Heart left ventricle (tissue), 16 donors: ENCODE results near the gene KCNMB4. TPM values are rescaled to one million over a fixed set of nuclear protein-coding genes. Genes with fewer than 3 reads are reported as not detected.

Experiments used
- ATAC-seq, 4 donors: fragments of 200-7000 bp; cut with Tn5 transposase; one replicate each; pipeline ENCODE4 v1.9.1; 2020 to 2022; ENCODE audit warnings: moderate library complexity in 4 of 4, mild to moderate bottlenecking in 3 of 4, moderate number of reproducible peaks in 1 of 4
- DNase-seq, 5 donors: peaks; one replicate each; pipeline ENCODE4 v3.0.0-alpha.2; 2020
- H3K27ac ChIP-seq, 12 donors: fragments of 200-600 bp; sonication (generic) in 4 of 12; one replicate each; pipeline versions ENCODE4 v1.5.0 to v1.8.0; 2016 to 2022; ENCODE audit warnings: mild to moderate bottlenecking in 2 of 12
- H3K27me3 ChIP-seq, 9 donors: fragments of 200-600 bp; sonication (generic) in 2 of 9; one replicate each; pipeline versions ENCODE4 v1.5.1 to v1.8.0; 2016 to 2022; ENCODE audit warnings: mild to moderate bottlenecking in 3 of 9
- H3K36me3 ChIP-seq, 9 donors: fragments of 200-600 bp; sonication (generic) in 2 of 9; one replicate each; pipeline versions ENCODE4 v1.5.0 to v1.8.0; 2018 to 2022; ENCODE audit warnings: mild to moderate bottlenecking in 2 of 9
- H3K4me1 ChIP-seq, 12 donors: fragments of 200-600 bp; sonication (generic) in 4 of 12; one replicate each; pipeline versions ENCODE4 v1.5.0 to v1.8.0; 2016 to 2022; ENCODE audit warnings: mild to moderate bottlenecking in 3 of 12
- H3K4me3 ChIP-seq, 12 donors: fragments of 200-600 bp; sonication (generic) in 4 of 12; one replicate each; pipeline versions ENCODE4 v1.5.0 to v1.8.0; 2017 to 2022; ENCODE audit warnings: mild to moderate bottlenecking in 9 of 12, moderate library complexity in 4 of 12
- H3K9me3 ChIP-seq, 12 donors: fragments of 200-600 bp; sonication (generic) in 4 of 12; one replicate each; pipeline versions ENCODE4 v1.5.0 to v1.8.0; 2016 to 2022; ENCODE audit warnings: mild to moderate bottlenecking in 1 of 12
- POLR2A ChIP-seq, 2 donors: fragments of 450-650 bp; IDR thresholded peaks; one replicate each; pipeline ENCODE4 v1.6.1; 2017; ENCODE audit warnings: antibody characterized with exemption in 2 of 2, mild to moderate bottlenecking in 2 of 2, moderate library complexity in 2 of 2
- WGBS, 4 donors: extraction: QIAGEN DNeasy Blood & Tissue Kit in 2 of 4; methylation state at CpG; one replicate each; pipeline versions ENCODE4 v1.1.5 to v1.1.7; 2013 to 2018; 5-methylcytosine and 5-hydroxymethylcytosine counted together
- intact Hi-C, 10 donors: fragments of 100-400 bp; cut with DNase I; formaldehyde crosslinking; loops; one replicate each; pipeline versions ENCODE4 v1.11.1 to v1.14.2; 2022
- polyA plus RNA-seq, 2 donors: library from polyadenylated mRNA; stranded (reverse); fragments of 200-250 nt; gene quantifications; one replicate each; pipeline ENCODE4 v1.2.3, GENCODE V29; 2013
- total RNA-seq, 9 donors: library from RNA; depleted of rRNA in 2 of 9; stranded (reverse); fragments of >200 nt in 2 of 9; fragmentation: NEBNext Ultra II Directional in 3 of 9; extraction: Animal tissue kit (Norgen Biotek cat#: 25700) in 3 of 9; gene quantifications; one replicate each; pipeline versions ENCODE4 v1.1.0 to v1.2.4, GENCODE V29; 2016 to 2023
- TF ChIP-seq, protein P1 (sequence below), 12 donors: fragments of 200-600 bp; sonication (generic) in 4 of 12; IDR thresholded peaks; one replicate each; pipeline versions ENCODE4 v1.5.0 to v1.8.0; 2018 to 2022; ENCODE audit warnings: antibody characterized with exemption in 12 of 12, mild to moderate bottlenecking in 5 of 12
- donor health status: ischemic (EF 13 %, LVEDD 7.1; RV severe dilation, severe dysfunction).
- donor health status: healthy with polysubstance abuse.
- donor health status: DM: no; HTN: yes; CAD: no.
- donor health status: DM: no; HTN: no; CAD: no.
- donor health status: ischemic (EF 25% LVEDD 6.9; RV normal size, moderate dysfunction).
- donor health status: ischemic (EF 25% LVEDD 5.7; RV mildly dilated, moderate dysfunction).
- donor health status: healthy.
- donor health status: DM: yes; HTN: yes; CAD: no.
- donor health status: ischemic (EF 35%, LVEDD 5.7; RV mildly dilated, moderate dysfunction).
- donor health status: nonischemic (EF 11% LVEDD 7.7; RV severe dilation, severe dysfunction).
- donor health status: DM: yes; HTN: yes; CAD: no.
- donor health status: PGD.
- donor health status: ischemic (EF 29% LVEDD 5.4; RV normal size, mild dysfunction).
- donor health status: nonischemic (EF 23%, LVEDD 6.1; RV moderate dilation, normal function).

Gene KCNMB4
- total and polyA plus RNA-seq, 11 donors = 0.96 to 3.6 (median 2.1) TPM

DNA sequence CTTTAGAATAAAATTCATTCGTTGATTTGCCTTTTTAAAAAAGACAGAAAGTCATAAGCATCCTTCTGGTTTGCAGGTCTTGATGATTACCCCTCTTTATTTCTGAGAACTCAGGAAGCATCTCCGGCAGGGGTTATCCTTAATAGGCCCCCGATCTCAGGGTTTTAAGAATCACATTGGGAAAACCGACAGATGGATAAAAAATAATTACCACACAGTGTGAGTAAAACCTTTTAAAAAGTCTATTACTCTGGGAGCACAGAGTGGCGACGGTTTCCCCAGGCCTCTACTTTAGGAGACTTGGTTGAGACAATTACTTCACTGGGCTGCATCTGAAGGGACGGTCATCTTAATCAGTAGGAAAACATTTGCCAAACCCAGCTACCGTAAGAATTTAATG, 56.5 kb downstream of the KCNMB4 start:
- Histone ChIP-seq H3K4me3 (no peak overlapping the region), H3K27me3 (no peaks in the 10 kb centered on the region), H3K27ac (no peak overlapping the region), H3K36me3 (no peaks in the 10 kb centered on the region), H3K9me3 (peaks cover 0 to 5% (median 0%) of the 10 kb centered on the region in 12 donors), H3K4me1 (no peaks in the 10 kb centered on the region)
- 93 to 95% (median 95%) methylated on average over 8 of the region's 8 CpGs for WGBS, 4 donors
- ATAC-seq = no peak
- no peak for DNase-seq
- intact Hi-C loops = no loop called here
- TF ChIP-seq, protein P1, sequence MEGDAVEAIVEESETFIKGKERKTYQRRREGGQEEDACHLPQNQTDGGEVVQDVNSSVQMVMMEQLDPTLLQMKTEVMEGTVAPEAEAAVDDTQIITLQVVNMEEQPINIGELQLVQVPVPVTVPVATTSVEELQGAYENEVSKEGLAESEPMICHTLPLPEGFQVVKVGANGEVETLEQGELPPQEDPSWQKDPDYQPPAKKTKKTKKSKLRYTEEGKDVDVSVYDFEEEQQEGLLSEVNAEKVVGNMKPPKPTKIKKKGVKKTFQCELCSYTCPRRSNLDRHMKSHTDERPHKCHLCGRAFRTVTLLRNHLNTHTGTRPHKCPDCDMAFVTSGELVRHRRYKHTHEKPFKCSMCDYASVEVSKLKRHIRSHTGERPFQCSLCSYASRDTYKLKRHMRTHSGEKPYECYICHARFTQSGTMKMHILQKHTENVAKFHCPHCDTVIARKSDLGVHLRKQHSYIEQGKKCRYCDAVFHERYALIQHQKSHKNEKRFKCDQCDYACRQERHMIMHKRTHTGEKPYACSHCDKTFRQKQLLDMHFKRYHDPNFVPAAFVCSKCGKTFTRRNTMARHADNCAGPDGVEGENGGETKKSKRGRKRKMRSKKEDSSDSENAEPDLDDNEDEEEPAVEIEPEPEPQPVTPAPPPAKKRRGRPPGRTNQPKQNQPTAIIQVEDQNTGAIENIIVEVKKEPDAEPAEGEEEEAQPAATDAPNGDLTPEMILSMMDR (IDR thresholded peaks at IDR 0.05) = no peak

DNA sequence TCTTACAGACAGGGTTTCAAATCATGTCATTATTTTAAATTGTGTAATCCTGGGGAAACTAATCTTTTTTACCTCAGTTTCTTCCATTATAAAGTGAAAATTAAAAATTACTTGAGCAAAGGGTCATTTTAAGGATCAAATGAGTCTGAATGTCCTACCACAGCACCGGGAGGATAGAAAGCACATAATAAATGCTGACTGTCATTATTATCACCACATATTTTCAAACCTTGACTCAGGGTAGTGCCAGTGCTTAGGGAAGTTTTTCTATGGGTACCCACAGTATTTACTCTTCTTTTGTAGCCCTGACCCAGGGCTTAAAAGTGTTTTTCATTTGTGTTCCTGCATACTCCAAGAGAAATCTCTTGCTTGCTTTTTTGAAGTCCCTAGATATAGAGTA, 60.5 kb downstream of the KCNMB4 start:
- H3K4me1 ChIP-seq = no peaks in the 10 kb centered on the region
- H3K4me3 ChIP-seq = no peak overlapping the region
- TF ChIP-seq POLR2A (IDR thresholded peaks at IDR 0.05) = no peak
- TF ChIP-seq, protein P1 (IDR thresholded peaks at IDR 0.05) = no peak
- intact Hi-C loops = no loop called here
- H3K27ac ChIP-seq = no peak overlapping the region
- peaks cover 0 to 3% (median 0%) of the 10 kb centered on the region in 9 donors for H3K36me3 ChIP-seq
- ATAC-seq = no peak
- H3K9me3 ChIP-seq = no peaks in the 10 kb centered on the region
- WGBS, 4 donors = 76 to 88% (median 85%) methylated on average over 1 of the region's 1 CpG
- H3K27me3 ChIP-seq = no peaks in the 10 kb centered on the region
- DNase-seq = no peak

DNA sequence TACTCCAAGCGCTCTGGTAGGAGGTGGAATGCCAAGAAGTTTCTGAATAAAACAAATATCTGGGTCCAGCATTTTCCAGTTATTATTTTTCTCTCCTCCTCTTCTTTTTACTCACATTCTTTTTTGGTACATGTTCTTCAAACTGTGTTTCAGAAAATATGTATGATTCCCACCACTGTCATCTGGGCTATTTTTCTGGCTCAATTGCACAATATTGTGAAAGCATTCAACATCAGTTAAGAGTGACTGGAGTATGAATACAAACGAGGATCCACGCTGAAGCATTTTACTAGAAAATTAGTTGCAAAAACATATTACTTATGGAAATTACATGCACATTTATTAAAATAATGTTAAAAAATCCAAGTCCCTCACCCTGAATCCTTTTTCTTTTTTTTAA, 61.5 kb downstream of the KCNMB4 start:
- Histone ChIP-seq H3K4me3 (no peak overlapping the region), H3K4me1 (no peaks in the 10 kb centered on the region), H3K27ac (no peak overlapping the region), H3K27me3 (no peaks in the 10 kb centered on the region), H3K9me3 (no peaks in the 10 kb centered on the region), H3K36me3 (peaks cover 0 to 3% (median 0%) of the 10 kb centered on the region in 9 donors)
- WGBS, 4 donors = 88 to 94% (median 90%) methylated on average over 3 of the region's 3 CpGs
- ATAC-seq (no peak), DNase-seq (no peak)
- intact Hi-C loops = no loop called here
- no peak for TF ChIP-seq POLR2A (IDR thresholded peaks at IDR 0.05)
- TF ChIP-seq, protein P1 (IDR thresholded peaks at IDR 0.05) = no peak

DNA sequence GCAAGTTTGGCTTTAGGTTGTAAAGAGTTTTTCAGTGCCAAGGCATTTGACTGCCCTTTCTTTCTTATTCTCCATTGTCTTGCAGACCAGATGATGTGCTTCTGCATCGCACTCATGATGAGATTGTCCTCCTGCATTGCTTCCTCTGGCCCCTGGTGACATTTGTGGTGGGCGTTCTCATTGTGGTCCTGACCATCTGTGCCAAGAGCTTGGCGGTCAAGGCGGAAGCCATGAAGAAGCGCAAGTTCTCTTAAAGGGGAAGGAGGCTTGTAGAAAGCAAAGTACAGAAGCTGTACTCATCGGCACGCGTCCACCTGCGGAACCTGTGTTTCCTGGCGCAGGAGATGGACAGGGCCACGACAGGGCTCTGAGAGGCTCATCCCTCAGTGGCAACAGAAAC, 64.3 kb downstream of the KCNMB4 start:
- intact Hi-C loops = no loop called here
- H3K36me3 ChIP-seq = peaks cover 0 to 3% (median 0%) of the 10 kb centered on the region in 9 donors
- TF ChIP-seq POLR2A (IDR thresholded peaks at IDR 0.05) = no peak
- TF ChIP-seq, protein P1 (IDR thresholded peaks at IDR 0.05) = no peak
- WGBS, 4 donors = 89 to 94% (median 94%) methylated on average over 11 of the region's 11 CpGs
- H3K4me3 ChIP-seq = no peak overlapping the region
- DNase-seq (no peak), ATAC-seq (no peak)
- H3K4me1 ChIP-seq = no peaks in the 10 kb centered on the region
- H3K27me3 ChIP-seq = no peaks in the 10 kb centered on the region
- peaks cover 0 to 5% (median 0%) of the 10 kb centered on the region in 12 donors for H3K9me3 ChIP-seq
- H3K27ac ChIP-seq = no peak overlapping the region
